ENCODE measurements around the gene ETFDH.

GRCh38 chr4:158750379-158750778 is 78.3 kb downstream of the ETFDH start:
- TF ChIP-seq CTCF (IDR thresholded peaks at IDR 0.05) (no peak), ZFX (IDR thresholded peaks at IDR 0.05; ENCODE audit: borderline replicate concordance) (no peak)
